T-helper 2 cell treated with Interferon-gamma antibody and Interleukin-4, amounts not matched to agents 100 ng/mL and 5 ng/mL, for 36 hours (primary cell): Measurements from ENCODE around the gene FOSL1. TPM values are rescaled to one million over a fixed set of nuclear protein-coding genes. Genes with fewer than 3 reads are reported as not detected.

Experiments
- intact Hi-C: fragments of 100-400 bp; cut with micrococcal nuclease; formaldehyde crosslinking; loops from one replicate; pipeline ENCODE4 v1.15.1; 2023
- total RNA-seq: library from RNA; stranded (reverse); gene quantifications from 2 replicates; pipeline ENCODE4 v1.2.3, GENCODE V29; 2022

The FOSL1 gene
- total RNA-seq, 1 donor from 2014 or later: 4.5 TPM

DNA sequence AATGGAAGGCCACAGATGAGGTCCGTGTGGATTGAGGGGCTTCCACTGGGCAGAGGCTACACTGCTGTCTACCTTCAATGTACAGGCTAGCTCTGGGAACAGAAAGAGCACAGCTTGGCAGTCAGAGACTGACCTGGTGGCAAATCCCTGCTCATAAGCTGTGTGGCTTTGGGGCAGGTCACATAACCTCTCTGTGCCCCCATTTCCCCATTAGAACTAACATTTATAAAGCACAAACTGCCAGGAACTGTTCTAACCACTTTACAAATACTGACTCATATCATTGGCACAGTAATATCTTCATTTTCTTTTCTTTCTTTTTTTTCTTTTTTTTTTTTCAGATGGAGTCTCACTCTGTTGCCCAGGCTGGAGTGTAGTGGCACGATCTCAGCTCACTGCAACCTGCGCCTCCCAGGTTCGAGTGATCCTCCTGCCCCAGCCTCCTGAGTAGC lies 3.1 kb downstream of the FOSL1 start:
- intact Hi-C loops: loop anchor here (10.0 kb wide), 1 partner anchor 112 kb away; the partner anchor contains the start of genes AP5B1 and OVOL1

DNA sequence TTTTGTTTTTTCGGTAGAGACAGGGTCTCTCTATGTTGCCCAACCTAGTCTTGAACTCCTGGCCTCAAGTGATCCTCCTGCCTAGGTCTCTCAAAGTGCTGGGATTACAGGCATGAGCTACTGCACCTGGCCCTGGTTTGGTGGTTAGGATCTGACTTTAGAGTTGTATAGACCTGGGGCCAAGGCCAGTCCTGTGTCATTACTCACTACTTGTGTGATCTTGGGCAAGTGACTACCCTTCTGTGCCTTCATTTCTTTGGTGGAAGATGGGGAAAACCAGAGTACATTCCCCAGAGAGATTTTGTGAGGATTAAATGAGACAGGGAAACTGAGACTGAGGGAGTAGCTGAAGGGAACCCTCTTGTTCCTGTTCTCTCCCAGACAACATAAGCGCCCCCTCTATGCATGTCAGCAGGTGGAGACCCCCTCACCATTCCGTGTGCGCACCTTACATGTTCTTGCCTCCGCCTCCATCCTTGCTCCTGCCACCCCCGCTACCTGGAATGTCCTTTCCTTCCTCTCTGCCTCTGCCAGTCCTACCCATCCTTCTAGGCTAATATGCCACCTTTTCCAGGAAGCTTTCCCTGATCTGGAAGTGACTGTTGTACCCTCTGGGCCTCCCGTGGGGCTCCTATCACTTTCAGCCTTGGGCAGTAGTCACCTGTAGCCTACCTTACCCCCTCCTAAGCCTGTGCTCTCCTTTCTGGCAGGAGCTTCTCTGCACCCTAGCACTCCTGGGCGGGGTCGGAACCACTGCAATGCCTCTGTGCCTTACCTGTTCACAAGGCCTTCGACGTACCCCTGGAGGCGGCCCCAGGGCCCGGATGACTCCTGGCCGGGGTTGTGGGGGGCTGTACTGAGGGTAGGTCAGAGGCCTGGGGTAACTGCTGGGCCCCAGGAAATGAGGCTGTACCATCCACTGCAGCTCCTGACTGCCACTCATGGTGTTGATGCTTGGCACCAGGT lies 3.9 kb downstream of the FOSL1 start:
- intact Hi-C loops: loop anchor here (10.0 kb wide), 1 partner anchor 112 kb away; the partner anchor contains the start of genes AP5B1 and OVOL1

DNA sequence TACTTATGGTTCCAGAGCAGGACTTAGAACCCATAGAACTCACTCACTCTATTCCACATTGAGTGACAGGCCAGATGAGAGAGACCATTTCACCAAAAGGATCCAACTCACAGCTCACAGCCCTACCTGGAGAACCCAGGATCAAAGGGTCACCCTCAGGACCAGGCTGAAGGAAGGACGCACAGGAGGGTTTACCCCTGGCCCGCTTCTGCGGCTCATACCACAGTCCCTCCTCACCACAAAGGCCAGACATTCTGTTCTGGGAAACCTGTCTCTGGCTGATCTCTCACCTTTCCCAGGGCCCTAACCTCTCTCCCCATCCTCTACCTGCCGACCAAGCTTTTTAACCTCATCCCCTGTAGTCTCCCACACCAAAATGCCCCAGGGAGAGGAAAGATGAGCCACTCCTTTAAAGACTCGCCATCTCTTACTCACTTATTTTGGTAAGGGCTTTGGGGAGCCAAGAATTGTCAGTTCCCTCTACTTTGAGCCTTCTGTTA lies 4.7 kb downstream of the FOSL1 start:
- intact Hi-C loops: loop anchor here (10.0 kb wide), 1 partner anchor 111 kb away; the partner anchor contains the start of genes AP5B1 and OVOL1

DNA sequence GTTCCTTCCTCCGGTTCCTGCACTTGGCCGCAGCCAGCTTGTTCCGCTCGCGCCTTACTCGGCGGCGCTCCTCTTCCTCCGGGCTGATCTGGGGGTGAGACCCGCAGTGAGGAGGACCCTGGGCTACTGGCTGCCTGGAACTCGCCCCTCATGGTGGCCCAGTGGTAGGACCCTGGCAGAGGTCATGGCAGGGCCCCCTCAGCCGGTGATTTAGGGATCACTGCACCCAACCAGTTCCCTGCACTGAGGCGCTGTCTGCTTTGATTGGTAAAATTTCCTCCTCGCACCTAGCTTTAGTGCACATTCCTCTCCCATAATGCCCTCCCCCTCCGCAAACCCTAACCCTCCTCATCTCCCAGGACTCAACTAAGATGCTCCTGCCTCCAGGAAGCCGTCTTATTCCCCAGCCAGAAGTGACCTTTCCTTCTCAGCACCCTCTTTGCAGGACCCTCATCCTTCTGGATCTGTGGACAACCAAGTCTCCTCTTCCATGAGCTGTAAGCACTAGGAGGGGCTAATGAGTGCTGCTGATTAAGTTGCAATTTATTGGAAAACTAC lies 6.1 kb downstream of the FOSL1 start:
- intact Hi-C loops: loop anchor here (10.0 kb wide), 1 partner anchor 109 kb away; the partner anchor contains the start of genes AP5B1 and OVOL1

DNA sequence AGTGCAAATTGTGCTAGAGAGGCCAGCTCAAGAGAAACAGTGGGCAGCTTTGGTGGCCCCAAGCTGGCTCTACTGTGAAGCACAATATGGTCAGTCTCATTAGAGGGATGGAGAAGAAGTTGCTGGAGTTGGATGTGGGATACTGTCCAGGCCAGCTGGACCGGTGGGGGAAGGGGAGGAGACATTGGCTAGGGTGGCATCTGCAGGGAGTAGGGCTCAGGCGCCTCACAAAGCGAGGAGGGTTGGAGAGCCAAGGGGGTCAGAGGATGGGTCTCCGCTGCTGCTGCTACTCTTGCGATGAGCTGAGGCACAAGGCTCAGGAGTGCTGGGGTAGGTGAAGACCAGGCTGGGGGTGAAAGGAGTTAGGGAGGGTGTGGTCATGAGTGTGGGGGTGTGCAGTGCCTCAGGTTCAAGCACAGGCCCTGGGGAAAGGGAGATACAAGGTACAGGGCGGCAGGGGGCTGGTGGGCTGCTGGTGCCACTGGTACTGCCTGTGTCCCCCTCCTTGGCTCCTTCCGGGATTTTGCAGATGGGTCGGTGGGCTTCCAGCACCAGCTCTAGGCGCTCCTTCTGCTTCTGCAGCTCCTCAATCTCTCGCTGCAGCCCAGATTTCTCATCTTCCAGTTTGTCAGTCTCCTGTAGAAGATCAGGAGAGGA lies 7.4 kb downstream of the FOSL1 start:
- intact Hi-C loops: loop anchor here (10.0 kb wide), 1 partner anchor 108 kb away; the partner anchor contains the start of genes AP5B1 and OVOL1

DNA sequence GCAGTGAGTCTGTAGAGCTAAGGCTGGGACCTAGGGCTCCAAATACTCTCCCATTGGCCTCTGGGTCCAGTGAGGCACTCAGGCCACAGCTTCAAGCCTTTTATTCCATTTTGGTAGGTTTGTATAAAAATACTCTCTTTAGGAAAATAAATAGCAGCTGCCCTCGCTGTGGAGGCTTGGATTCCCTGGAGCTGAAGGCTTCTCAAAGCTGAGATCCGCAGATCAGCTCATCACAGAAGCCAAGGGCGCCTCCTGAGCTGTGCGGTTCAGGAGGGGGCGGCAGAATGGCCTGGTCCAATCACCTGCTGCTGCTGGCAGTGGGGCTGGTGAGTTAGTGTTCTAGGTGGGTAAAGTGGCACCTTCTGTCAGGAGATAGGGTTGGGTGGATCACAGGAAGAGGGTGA lies 8.0 kb downstream of the FOSL1 start:
- intact Hi-C loops: loop anchor here (10.0 kb wide), 1 partner anchor 107 kb away; the partner anchor contains the start of genes AP5B1 and OVOL1

DNA sequence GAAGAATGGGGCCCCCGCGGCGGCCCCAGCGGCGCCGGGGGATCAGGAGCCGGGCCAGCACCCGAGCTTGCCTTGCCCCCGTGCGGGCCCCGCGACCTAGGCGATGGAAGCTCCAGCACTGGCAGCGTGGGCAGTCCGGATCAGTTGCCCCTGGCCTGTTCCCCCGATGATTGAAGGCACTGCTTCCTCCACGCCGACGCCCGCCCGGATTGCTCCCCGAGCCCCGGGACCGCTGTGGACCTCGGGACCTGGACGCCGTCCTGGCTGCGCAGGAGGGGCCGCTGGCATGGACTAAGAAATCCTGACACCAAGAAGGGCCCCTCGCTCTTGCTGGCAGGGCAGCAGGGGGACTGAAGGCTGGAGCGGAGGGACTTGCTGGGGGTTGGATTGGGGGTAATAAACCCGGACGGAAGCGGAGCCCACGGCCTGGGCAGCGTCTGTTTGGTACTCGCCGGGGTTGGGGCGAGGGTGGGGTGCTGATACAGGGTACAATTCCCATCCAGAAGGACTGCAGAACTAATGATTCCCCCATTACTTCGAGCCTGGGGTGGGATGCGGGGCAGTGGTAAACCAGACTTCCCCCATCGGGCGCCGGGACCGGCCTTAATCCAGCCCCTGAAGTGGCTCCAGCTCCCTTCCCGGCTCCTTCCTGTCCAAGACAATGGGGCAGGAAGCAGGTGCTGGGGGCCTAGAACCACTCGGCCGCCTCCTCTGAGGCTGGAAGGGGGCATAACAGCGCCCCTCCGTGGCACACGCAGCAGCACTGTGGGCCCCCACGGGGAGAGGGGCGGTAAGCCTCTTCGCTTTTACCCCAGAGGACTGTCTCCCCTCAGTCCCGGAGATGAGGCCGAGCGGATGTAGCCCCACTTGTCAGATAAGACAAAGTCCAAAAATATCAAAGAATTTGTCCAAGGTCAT lies 8.7 kb downstream of the FOSL1 start:
- intact Hi-C loops: loop anchor here (10.0 kb wide), 1 partner anchor 107 kb away; the partner anchor contains the start of genes AP5B1 and OVOL1

DNA sequence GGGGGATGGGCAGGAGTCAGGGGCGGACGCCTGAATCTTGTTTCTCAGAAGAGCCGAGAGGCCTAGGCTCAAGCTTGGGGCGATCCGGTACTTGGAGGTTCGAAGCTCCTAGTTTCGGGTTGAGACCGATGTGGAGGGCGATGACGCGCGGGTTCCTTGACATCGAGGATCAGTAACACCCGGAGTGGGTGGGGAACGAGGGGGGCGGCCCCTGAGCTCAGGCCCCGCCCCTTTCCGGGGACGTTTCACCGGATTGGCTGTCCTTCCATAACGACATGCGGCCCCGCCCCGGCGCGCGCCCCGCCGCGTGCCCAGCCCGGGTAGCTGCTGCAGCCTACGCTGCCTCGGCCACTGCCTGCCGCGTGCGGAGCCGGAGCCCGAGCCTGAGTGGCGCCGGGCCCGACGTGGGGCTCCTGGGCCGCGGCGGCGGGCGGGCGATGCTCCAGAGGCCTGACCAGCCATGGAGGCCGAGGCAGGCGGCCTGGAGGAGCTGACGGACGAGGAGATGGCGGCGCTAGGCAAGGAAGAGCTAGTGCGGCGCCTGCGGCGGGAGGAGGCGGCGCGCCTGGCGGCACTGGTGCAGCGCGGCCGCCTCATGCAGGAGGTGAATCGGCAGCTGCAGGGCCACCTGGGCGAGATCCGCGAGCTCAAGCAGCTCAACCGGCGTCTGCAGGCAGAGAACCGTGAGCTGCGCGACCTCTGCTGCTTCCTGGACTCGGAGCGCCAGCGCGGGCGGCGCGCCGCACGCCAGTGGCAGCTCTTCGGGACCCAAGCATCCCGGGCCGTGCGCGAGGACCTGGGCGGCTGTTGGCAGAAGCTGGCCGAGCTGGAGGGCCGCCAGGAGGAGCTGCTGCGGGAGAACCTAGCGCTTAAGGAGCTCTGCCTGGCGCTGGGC lies 9.6 kb downstream of the FOSL1 start, which contains the start of gene CCDC85B:
Gene CCDC85B, plus strand, starts transcription at position 350 of the 895 bp plus-strand sequence. Its CDS starts 111 bp downstream, at position 461.
- intact Hi-C loops: loop anchor here (1.0 to 10.0 kb wide), 3 partner anchors 10 to 106 kb away; partner anchors contain the start of genes AP5B1, FOSL1, OVOL1 and SART1

DNA sequence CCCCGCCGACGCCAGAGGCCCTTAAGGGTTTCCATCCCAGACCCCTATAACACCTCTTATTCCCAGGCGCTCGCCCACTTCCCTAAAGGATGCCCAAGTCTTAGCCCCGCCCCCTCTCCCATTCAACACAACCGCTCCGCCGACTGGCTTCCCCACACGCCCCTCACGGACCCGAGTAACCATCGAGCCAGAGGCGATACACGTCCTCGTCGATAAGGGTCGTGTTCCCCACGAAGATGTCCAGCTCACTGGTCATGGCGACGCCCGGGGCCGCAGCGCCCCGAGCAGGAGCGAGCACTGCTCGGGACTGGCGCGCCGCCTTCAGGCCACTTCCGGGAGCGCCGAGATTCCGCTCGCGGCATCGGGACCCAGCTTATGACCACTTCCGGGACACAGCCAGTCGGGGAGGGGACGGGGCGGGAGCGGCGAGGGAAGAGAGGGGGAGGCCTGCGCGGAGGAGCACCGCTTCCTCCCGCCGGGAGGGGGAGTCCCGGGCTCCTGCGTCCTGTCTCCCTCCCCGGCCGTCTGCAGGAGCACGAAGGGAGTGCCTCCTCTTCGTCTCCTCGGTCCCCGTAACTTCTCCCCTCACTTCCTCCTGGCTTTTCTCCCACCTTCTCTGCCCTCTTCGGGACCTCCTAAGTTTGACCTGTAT lies 11.9 kb downstream of the FOSL1 start, which contains the start of gene FIBP:
Gene FIBP, minus strand, starts transcription at position 309 of the 652 bp plus-strand sequence. Its CDS starts 53 bp downstream, at position 256.
- intact Hi-C loops: loop anchor here (1.0 to 5.0 kb wide), 5 partner anchors 15 to 176 kb away; partner anchors contain the start of genes C11orf68, CFL1, DRAP1 and KAT5

DNA sequence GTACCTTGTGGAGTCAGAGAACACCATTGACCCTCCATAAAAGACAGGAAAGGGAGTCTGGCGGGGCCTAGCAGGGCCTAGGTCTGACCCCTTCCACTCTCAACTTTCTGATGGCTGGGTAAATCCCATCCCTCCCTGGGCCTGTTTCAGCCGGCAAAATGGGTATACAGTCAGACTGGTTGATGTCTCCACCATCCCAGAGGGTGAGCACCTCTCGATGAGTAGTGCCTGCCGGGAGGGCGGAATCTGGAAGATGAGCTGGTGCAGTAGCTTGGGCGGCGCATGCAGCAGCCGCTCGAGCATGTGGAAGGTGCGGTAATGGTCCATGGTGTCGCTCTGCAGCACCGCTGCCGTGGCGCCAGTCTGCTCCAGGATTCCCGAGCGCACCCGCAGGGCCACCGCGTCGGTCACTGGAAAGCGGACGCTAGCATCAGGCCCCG lies 12.4 kb downstream of the FOSL1 start:
- intact Hi-C loops: loop anchor here (1.0 to 5.0 kb wide), 5 partner anchors 14 to 175 kb away; partner anchors contain the start of genes C11orf68, CFL1, DRAP1 and KAT5

DNA sequence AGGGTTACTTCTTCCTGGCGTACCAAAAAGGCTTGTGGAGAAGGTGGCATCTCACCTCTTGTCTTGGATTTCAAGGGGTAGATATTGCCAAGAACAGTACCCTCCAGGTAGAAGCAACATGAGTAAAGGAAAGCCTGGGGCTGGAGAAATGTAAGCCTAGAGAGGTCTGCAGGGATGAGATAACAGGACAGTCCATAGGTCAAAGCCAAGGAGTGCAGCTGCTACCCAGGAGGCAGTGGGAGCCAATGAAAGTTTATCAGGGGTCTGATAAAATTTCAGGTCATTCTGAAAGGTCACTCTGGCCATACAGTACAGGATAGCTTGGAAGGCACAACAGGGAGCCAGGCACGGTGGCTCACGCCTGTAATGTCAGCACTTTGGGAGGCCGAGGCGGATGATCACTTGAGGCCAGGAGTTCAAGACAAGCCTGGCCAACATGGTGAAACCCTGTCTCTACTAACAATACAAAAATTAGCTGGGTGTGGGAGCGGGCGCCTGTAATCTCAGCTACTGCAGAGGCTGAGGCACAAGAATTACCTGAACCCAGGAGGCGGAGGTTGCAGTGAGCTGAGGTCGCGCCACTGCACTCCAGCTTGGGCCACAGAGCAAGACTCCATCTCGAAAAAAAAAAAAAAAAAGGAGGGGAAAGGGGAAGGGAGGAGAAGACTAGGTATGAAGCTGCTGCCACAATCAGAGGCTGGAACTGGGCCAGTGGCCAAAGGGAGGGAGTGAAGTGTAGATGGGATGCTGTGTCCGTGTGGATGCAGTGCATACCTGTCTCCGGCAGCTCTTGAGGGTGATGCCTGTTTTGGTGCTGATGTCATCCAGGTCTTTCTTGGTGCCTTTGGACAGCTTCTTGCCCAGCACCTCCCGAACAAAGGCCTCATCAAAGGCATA lies 13.1 kb downstream of the FOSL1 start:
- intact Hi-C loops: loop anchor here (5.0 kb wide), 1 partner anchor 175 kb away; the partner anchor contains the start of gene KAT5

DNA sequence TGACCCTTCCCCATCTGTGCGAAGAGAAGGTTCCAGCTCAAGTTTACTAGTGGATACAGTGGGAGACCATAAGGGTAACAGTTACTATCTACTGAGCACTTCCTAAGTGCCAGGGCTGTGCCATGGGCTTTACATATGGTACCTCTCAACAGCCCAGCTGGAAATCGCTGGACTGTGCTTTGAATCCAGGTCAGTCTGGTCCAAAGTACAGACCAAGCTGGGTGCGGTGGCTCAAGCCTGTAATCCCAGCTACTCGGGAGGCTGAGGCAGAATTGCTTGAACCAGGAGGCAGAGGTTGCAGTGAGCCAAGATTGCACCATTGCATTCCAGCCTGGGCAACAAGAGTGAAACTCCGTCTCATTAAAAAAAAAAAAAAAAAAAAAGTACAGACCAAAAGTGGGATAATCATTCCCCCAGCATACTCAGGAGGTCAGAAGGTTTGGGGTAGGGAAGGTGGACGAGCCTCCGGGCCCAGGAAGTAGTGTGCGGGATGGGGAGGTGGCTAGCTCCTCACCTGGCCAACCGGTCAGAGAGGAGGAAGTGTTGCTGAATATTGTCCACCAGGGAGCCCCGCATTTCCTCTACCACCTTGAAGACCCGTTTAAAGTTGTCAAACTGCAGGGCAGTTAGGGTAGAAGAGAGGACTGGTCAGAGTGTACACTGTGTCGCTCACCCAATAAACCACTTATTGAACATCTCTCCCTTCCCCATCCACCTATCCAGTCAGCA lies 14.2 kb downstream of the FOSL1 start:
- intact Hi-C loops: loop anchor here (5.0 kb wide), 1 partner anchor 174 kb away; the partner anchor contains the start of gene KAT5

DNA sequence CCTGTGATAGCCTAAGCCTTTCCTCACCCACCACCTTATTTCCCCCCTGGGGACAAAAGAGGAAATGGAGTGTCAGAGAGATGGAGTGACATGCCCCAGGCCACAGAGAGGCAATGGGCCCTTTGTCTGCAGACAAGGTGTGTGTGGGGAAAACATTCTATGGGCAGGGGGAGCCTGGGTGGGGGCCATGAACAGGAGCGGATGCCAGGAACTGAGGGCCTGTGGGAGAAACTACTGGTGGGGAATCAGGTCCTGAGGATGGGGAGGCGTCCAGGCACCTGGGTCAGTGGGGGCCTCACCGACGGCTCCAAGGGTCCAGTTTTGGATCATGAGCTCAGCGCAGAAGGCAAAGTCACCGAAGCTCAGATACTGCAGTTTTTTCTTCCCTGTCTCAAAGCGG lies 15.0 kb downstream of the FOSL1 start:
- intact Hi-C loops: loop anchor here (5.0 kb wide), 1 partner anchor 173 kb away; the partner anchor contains the start of gene KAT5

DNA sequence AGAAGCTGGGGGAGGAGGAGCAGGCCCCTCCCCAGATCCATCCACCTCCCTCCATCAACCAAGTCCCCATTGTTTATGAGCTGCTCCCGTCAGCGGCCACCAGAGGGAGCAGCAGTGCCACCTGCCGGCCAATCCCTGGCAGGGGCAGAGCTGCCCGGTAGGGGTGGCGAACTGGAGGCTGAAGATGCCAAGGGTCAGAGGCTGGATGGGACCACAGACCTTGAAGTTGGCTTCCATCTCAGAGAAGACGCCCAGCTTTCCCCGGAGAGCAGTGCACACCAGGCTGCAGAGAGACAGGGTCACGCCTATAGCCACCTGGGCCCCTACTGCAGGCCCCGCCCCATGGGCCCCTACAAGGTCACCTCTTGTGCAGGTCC lies 15.5 kb downstream of the FOSL1 start:
- intact Hi-C loops: loop anchor here (1.0 to 5.0 kb wide), 4 partner anchors 11 to 172 kb away; partner anchors contain the start of gene KAT5
